OCI-LY7 (cell line): ENCODE results near the gene ARHGEF26. TPM values are rescaled to one million over a fixed set of nuclear protein-coding genes. Genes with fewer than 3 reads are reported as not detected.

Experiments used
- BruUV-seq: library from RNA; stranded (reverse); fragments of 400-500 nt; replicated peaks from 2 replicates; lab custom pipeline; 2021; lab: Mats Ljungman, UMichigan
- CTCF ChIA-PET: fragments of 300-600 bp; sonication (Branson Sonifier 250); formaldehyde crosslinking; loops from one replicate; lab custom pipeline; 2022; ENCODE audit warnings: antibody characterized with exemption; ENCODE audit not compliant: unreplicated experiment; lab: Charles Lee
- POLR2A ChIA-PET: fragments of 300-600 bp; sonication (Branson Sonifier 250); formaldehyde crosslinking; loops from one replicate; lab custom pipeline; 2022; ENCODE audit warnings: antibody characterized with exemption; lab: Charles Lee
- DNase-seq: peaks from one replicate; pipeline ENCODE4 v3.0.0-alpha.2; 2015; ENCODE audit warnings: low spot score
- H2AFZ ChIP-seq: fragments of 200-600 bp; sonication (generic), shearing (Covaris generic); 2 replicates; pipeline ENCODE4 v1.6.1; 2014; ENCODE audit warnings: mild to moderate bottlenecking, antibody characterized with exemption, low read length, moderate library complexity
- H3K27ac ChIP-seq: fragments of 200-600 bp; sonication (generic); 2 replicates; pipeline ENCODE4 v1.5.1; 2014; ENCODE audit warnings: mixed run types, low read depth, mild to moderate bottlenecking, moderate library complexity, low read length, inconsistent platforms; ENCODE audit not compliant: poor library complexity, severe bottlenecking
- H3K36me3 ChIP-seq: fragments of 200-600 bp; sonication (generic); 2 replicates; pipeline ENCODE4 v1.6.1; 2014; ENCODE audit warnings: mild to moderate bottlenecking, antibody characterized with exemption, low read length, moderate library complexity, mixed read lengths; ENCODE audit not compliant: insufficient read depth
- H3K4me1 ChIP-seq: fragments of 200-600 bp; sonication (generic); 2 replicates; pipeline ENCODE4 v1.5.1; 2014; ENCODE audit warnings: mild to moderate bottlenecking, low read length; ENCODE audit not compliant: insufficient read depth, poor library complexity, severe bottlenecking
- H3K4me2 ChIP-seq: fragments of 200-600 bp; sonication (generic); 2 replicates; pipeline ENCODE4 v1.6.1; 2014; ENCODE audit warnings: mild to moderate bottlenecking, low read length
- H3K4me3 ChIP-seq: fragments of 200-600 bp; sonication (generic); 2 replicates; pipeline ENCODE4 v1.5.1; 2014; ENCODE audit warnings: mild to moderate bottlenecking, low read depth, low read length; ENCODE audit not compliant: poor library complexity, severe bottlenecking
- H3K79me2 ChIP-seq: fragments of 200-600 bp; sonication (generic); 2 replicates; pipeline ENCODE4 v1.6.1; 2016; ENCODE audit warnings: low read depth, mild to moderate bottlenecking, low read length, moderate library complexity, mixed read lengths; ENCODE audit not compliant: insufficient read depth
- H3K9me2 ChIP-seq: fragments of 200-600 bp; sonication (generic); 2 replicates; pipeline ENCODE4 v1.6.1; 2016; ENCODE audit warnings: mild to moderate bottlenecking, low read length, mixed read lengths; ENCODE audit not compliant: insufficient read depth
- H3K9me3 ChIP-seq: fragments of 200-600 bp; sonication (generic); 2 replicates; pipeline ENCODE4 v1.6.1; 2014; ENCODE audit warnings: mild to moderate bottlenecking, mixed run types, low read length, mixed read lengths
- H4K20me1 ChIP-seq: fragments of 200-600 bp; sonication (generic); 2 replicates; pipeline ENCODE4 v1.6.1; 2014; ENCODE audit warnings: mild to moderate bottlenecking, antibody characterized with exemption, low read length, moderate library complexity, mixed read lengths; ENCODE audit not compliant: insufficient read depth
- EZH2phosphoT487 ChIP-seq: fragments of 200-600 bp; sonication (generic); IDR thresholded peaks from 2 replicates; pipeline ENCODE4 v1.6.1; 2018; ENCODE audit warnings: low read depth, borderline replicate concordance, mild to moderate bottlenecking, mixed run types, antibody characterized with exemption, low read length, moderate library complexity, mixed read lengths
- intact Hi-C: fragments of 100-400 bp; cut with micrococcal nuclease; formaldehyde crosslinking; loops from one replicate; pipeline ENCODE4 v1.10.0; 2022; ENCODE audit not compliant: unreplicated experiment
- total RNA-seq, 2 experiments: library from RNA; depleted of rRNA in 1 of 2; stranded (reverse); fragments of >200 nt in 1 of 2; shearing (Covaris generic) in 1 of 2; gene quantifications; 2 replicates each; pipeline ENCODE4 v1.2.3, GENCODE V29; 2014 to 2022
- TF ChIP-seq, protein P1 (sequence below): fragments of 200-600 bp; sonication (generic); conservative IDR thresholded peaks from 2 replicates; pipeline ENCODE4 v1.5.1; 2014; ENCODE audit warnings: mild to moderate bottlenecking, antibody characterized with exemption, low read length, moderate library complexity, mixed read lengths

ARHGEF26 gene
- total RNA-seq, 2 experiments from 2014 or later: 0.11 to 0.35 TPM

DNA sequence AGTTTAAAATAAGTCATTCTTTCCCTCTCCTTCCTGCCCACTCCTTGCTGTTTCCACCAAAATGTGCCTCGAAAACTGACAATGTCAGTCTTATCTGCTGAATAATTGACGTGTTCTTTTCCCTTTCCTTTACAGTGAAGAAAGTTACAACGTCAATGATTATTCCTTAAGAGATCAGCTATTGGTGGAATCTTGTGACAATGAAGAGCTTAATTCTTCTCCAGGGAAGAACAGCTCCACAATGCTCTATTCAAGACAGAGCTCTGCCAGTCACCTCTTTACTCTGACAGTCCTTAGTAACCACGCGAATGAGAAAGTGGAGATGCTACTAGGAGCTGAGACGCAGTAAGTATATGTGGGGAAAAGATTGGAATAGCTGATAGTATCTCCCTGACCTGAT, 119.0 kb downstream of the ARHGEF26 start:
- no peaks in the 10 kb centered on the region for H3K79me2 ChIP-seq
- TF ChIP-seq, protein P1, sequence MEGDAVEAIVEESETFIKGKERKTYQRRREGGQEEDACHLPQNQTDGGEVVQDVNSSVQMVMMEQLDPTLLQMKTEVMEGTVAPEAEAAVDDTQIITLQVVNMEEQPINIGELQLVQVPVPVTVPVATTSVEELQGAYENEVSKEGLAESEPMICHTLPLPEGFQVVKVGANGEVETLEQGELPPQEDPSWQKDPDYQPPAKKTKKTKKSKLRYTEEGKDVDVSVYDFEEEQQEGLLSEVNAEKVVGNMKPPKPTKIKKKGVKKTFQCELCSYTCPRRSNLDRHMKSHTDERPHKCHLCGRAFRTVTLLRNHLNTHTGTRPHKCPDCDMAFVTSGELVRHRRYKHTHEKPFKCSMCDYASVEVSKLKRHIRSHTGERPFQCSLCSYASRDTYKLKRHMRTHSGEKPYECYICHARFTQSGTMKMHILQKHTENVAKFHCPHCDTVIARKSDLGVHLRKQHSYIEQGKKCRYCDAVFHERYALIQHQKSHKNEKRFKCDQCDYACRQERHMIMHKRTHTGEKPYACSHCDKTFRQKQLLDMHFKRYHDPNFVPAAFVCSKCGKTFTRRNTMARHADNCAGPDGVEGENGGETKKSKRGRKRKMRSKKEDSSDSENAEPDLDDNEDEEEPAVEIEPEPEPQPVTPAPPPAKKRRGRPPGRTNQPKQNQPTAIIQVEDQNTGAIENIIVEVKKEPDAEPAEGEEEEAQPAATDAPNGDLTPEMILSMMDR: no peak
- no peak for TF ChIP-seq EZH2phosphoT487
- H3K36me3 ChIP-seq: no peaks in the 10 kb centered on the region
- no peak overlapping the region for H2AFZ ChIP-seq
- ChIA-PET CTCF (no interaction called here), POLR2A (interaction anchor here (0.8 to 1.1 kb wide), 2 partner anchors 10 to 18 kb away, joined by 3 to 5 read pairs; no protein-coding TSS in a partner anchor)
- H3K27ac ChIP-seq: no peak overlapping the region
- no peaks in the 10 kb centered on the region for H3K4me1 ChIP-seq
- H3K9me2 ChIP-seq: no peaks in the 10 kb centered on the region
- no peak overlapping the region for H3K4me3 ChIP-seq
- H3K9me3 ChIP-seq: no peaks in the 10 kb centered on the region
- DNase-seq: no peak
- no peaks in the 10 kb centered on the region for H4K20me1 ChIP-seq
- no TSS peak for BruUV-seq
- H3K4me2 ChIP-seq: no peak overlapping the region
- intact Hi-C loops: no loop called here

DNA sequence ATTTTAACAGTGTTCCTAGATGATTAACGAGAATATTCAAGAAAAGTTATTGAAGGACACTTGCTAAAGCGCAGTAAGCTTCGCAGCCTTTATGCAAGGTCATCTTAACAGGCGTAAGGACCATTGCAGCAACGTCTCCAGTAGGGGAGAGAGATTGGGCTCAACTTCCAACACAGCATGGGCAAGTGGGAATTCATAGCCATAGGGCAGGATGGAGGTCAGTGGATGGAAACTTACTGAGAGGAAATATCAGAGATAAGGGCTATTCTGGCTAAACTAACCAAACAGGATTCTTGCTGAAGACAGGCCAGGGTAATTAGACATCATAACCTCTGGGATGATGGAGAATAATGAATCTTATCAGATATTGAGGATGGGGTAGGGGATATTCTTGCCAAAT, 120.3 kb downstream of the ARHGEF26 start:
- H2AFZ ChIP-seq: no peak overlapping the region
- BruUV-seq: no TSS peak
- intact Hi-C loops: no loop called here
- H3K27ac ChIP-seq: no peak overlapping the region
- no peak for TF ChIP-seq EZH2phosphoT487
- TF ChIP-seq, protein P1: no peak
- ChIA-PET CTCF (no interaction called here), POLR2A (no interaction called here)
- no peaks in the 10 kb centered on the region for H3K4me1 ChIP-seq
- no peaks in the 10 kb centered on the region for H4K20me1 ChIP-seq
- no peaks in the 10 kb centered on the region for H3K36me3 ChIP-seq
- no peak overlapping the region for H3K4me2 ChIP-seq
- H3K9me3 ChIP-seq: no peaks in the 10 kb centered on the region
- DNase-seq: no peak
- no peaks in the 10 kb centered on the region for H3K9me2 ChIP-seq
- no peaks in the 10 kb centered on the region for H3K79me2 ChIP-seq
- H3K4me3 ChIP-seq: no peak overlapping the region

DNA sequence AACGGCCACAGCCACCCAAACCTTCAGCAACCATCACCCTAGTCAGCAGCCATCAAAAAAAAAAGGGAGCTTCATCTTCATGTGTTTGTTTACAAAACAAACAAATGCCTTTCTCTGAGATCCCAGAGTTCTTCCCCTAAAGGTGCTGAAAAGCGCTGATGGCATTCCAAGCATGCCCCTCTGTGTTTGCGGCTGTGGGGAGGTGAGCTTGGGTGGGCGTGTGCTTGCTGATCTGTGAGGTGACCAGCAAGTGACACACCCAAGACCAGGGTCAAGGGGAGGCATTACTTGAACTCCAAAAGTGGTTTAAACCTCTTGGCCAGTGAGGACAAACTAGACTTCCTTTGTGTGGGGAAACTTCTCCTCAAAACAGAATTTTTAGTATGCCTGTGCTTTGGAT, 121.6 kb downstream of the ARHGEF26 start:
- H3K9me2 ChIP-seq: no peaks in the 10 kb centered on the region
- intact Hi-C loops: no loop called here
- no peaks in the 10 kb centered on the region for H3K36me3 ChIP-seq
- no peak overlapping the region for H3K4me3 ChIP-seq
- no peak overlapping the region for H3K27ac ChIP-seq
- DNase-seq: no peak
- TF ChIP-seq EZH2phosphoT487: no peak
- TF ChIP-seq, protein P1: no peak
- BruUV-seq: no TSS peak
- ChIA-PET POLR2A (no interaction called here), CTCF (no interaction called here)
- no peaks in the 10 kb centered on the region for H3K4me1 ChIP-seq
- no peaks in the 10 kb centered on the region for H3K9me3 ChIP-seq
- H3K79me2 ChIP-seq: no peaks in the 10 kb centered on the region
- H2AFZ ChIP-seq: no peak overlapping the region
- no peaks in the 10 kb centered on the region for H4K20me1 ChIP-seq
- H3K4me2 ChIP-seq: no peak overlapping the region
